ENCODE results near the gene PHF12. TPM values are rescaled to one million over a fixed set of nuclear protein-coding genes. Genes with fewer than 3 reads are reported as not detected.
A peak's percentile ranks its signal among the peaks of the same experiment; 100 is the strongest.

The PHF12 gene
- polyA plus RNA-seq, 2 of the 4 experiments (the other 2 are of a cell fraction): 25.3 to 29.9 TPM

DNA sequence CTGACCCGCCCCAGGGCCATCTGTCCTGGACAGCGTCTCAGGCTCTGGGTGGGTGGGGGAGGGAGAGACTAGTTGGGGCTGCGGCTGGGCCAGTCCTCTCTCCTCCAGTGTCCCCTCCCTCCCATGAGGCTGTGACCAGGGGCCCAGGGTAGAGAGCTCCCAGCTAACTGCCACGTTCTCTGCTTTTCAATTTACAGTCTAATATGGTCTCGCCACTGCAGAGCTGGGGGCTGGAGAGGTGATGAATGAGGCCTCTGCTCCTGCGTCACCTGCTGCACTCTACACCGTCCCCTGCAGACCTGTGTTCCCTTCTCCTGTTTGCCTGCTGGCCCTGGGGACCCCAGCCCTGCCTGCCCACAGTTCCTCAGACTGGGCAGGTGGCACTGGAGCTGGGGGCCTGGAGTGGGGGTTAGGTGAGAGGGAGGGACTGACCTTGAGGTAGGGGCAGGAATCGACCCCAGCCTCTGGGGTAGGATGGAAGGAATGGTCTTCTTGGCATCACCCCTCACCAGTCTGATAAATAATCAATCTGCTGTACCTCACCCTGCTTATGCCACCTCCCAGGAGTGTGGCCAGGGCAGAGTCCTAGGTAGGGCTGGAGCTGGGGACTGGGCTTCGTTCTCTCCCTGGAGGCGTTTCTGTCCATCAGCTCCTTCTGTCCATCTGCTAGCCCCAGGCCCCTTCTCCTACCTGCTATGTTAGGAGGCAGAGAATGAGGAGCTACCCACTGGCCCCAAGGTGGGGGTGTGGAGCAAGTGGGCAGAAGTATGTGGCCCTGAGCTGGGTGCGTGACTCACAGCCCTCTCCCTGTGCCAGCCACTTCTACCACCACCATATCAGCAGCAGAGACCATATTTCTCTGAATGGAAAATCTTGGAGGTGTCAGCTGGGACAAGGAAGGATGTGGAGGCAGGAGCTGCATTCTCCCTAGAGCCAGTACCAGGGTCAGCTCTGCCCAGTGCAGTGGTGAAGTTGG lies 41.6 kb upstream of the PHF12 start:
- no peak for FAIRE-seq

GRCh38 chr17:28992185-28992584 lies 40.9 kb upstream of the PHF12 start:
- Histone ChIP-seq H3K4me2 (no peak overlapping the region), H3K4me3 (no peak overlapping the region), H3K9me3 (no peaks in the 10 kb centered on the region), H3K27ac (no peak overlapping the region), H3K4me1 (no peaks in the 10 kb centered on the region)
- DNase-seq (ENCODE audit: low read depth in 1 of 2, low spot score in 1 of 2) (no peak), FAIRE-seq (no peak), ATAC-seq (peak in 1 of 2 experiments; percentile 14; a peak in 3 of 6 replicates)
- no peak for TF ChIP-seq NR3C1 (IDR thresholded peaks at IDR 0.05)
- no peak for TF ChIP-seq FOSB (CRISPR knock-in tag; IDR thresholded peaks at IDR 0.05)
- TF ChIP-seq CHD4 (IDR thresholded peaks at IDR 0.05; ENCODE audit: borderline replicate concordance): no peak
- TF ChIP-seq BHLHE40 (IDR thresholded peaks at IDR 0.05; ENCODE audit: low read depth, low read length): no peak
- no peak for TF ChIP-seq RCOR1 (IDR thresholded peaks at IDR 0.05; ENCODE audit: low read depth, low read length)
- TF ChIP-seq MAX (IDR thresholded peaks at IDR 0.05): no peak
- TF ChIP-seq, protein P1, sequence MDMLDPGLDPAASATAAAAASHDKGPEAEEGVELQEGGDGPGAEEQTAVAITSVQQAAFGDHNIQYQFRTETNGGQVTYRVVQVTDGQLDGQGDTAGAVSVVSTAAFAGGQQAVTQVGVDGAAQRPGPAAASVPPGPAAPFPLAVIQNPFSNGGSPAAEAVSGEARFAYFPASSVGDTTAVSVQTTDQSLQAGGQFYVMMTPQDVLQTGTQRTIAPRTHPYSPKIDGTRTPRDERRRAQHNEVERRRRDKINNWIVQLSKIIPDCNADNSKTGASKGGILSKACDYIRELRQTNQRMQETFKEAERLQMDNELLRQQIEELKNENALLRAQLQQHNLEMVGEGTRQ (IDR thresholded peaks at IDR 0.05): no peak
- no peak for TF ChIP-seq KDM1A (IDR thresholded peaks at IDR 0.05; ENCODE audit: low read depth)
- TF ChIP-seq ESRRA (IDR thresholded peaks at IDR 0.05; ENCODE audit: borderline replicate concordance, low read length): no peak
- TF ChIP-seq ZC3H11A (IDR thresholded peaks at IDR 0.05): no peak
- no peak for TF ChIP-seq MAZ (IDR thresholded peaks at IDR 0.05; ENCODE audit: borderline replicate concordance, low read depth, low read length)
- TF ChIP-seq JUNB (IDR thresholded peaks at IDR 0.05): no peak
- POLR2A ChIA-PET: no interaction called here
- 64% methylated on average over 7 of the region's 7 CpGs for WGBS (ENCODE audit: missing lambda C conversion rate)
- CTCF ChIA-PET: interaction anchor here (0.8 to 4.6 kb wide), 5 partner anchors 9 to 265 kb away, joined by 3 to 33 read pairs (median 9); no protein-coding TSS in a partner anchor

More for the DNA sequence above, 41.6 kb upstream of the PHF12 start:
- no peak overlapping the region for H3K4me3 ChIP-seq
- 62% methylated on average over 11 of the region's 11 CpGs for WGBS (ENCODE audit: missing lambda C conversion rate)
- ATAC-seq: peak; percentile 53 to 68; a peak in 5 of 6 replicates
- H3K27ac ChIP-seq: no peak overlapping the region
- DNase-seq (ENCODE audit: low read depth in 1 of 2, low spot score in 1 of 2): peak in 1 of 2 experiments; percentile 32
- no peaks in the 10 kb centered on the region for H3K4me1 ChIP-seq
- CTCF ChIA-PET: interaction anchor here (0.7 to 4.6 kb wide), 11 partner anchors 10 to 266 kb away, joined by 3 to 33 read pairs (median 7); no protein-coding TSS in a partner anchor
- TF ChIP-seq ZC3H11A (IDR thresholded peaks at IDR 0.05) (no peak), HOXB5 (CRISPR knock-in tag; IDR thresholded peaks at IDR 0.05) (no peak), HDAC2 (IDR thresholded peaks at IDR 0.05) (no peak)
- TF ChIP-seq, protein P1 (IDR thresholded peaks at IDR 0.05): no peak
- no peaks in the 10 kb centered on the region for H3K9me3 ChIP-seq
- no peak overlapping the region for H3K4me2 ChIP-seq
- POLR2A ChIA-PET: interaction anchor here (0.5 kb wide), 1 partner anchor 30 kb away, joined by 4 read pairs; no protein-coding TSS in a partner anchor

DNA sequence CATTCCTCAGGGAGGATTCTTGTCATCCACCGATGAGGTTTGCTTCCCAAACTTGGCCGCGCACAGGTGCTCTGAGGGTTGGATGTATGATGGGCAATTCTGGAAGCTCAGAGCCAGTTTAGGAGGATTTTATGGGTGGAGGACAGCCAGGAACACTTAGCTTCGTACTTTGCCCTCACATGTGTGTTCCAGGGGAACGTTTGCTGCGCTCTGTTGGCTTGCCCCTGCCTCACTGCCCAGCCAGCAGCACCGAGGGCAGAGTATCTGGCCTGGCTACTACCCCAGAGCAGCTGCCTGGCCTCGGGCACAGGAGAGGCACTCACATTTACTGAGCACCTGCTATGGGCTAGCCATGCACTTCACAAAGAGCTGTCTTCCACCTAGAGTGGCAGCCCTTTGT lies 40.5 kb upstream of the PHF12 start:
- peak; percentile 9 to 30; a peak in 4 of 6 replicates for ATAC-seq
- H3K9me3 ChIP-seq: no peaks in the 10 kb centered on the region
- TF ChIP-seq HOXB5 (CRISPR knock-in tag; IDR thresholded peaks at IDR 0.05) (no peak), HDAC2 (IDR thresholded peaks at IDR 0.05) (no peak), FOSL2 (IDR thresholded peaks at IDR 0.05) (no peak), FOSL2 (CRISPR knock-in tag; IDR thresholded peaks at IDR 0.05) (no peak), KDM5A (IDR thresholded peaks at IDR 0.05) (no peak), RAD21 (conservative IDR thresholded peaks at IDR 0.05 in 1 of 2, IDR thresholded peaks at IDR 0.05 in 1 of 2) (no peak), SREBF2 (IDR thresholded peaks at IDR 0.05) (no peak), TP53 (CRISPR knock-in tag; IDR thresholded peaks at IDR 0.05) (no peak), ESRRA (IDR thresholded peaks at IDR 0.05; ENCODE audit: borderline replicate concordance, low read length) (no peak), MAZ (IDR thresholded peaks at IDR 0.05; ENCODE audit: borderline replicate concordance, low read depth, low read length) (no peak), GATA3 (IDR thresholded peaks at IDR 0.05; ENCODE audit: borderline replicate concordance) (no peak), CBX2 (IDR thresholded peaks at IDR 0.05; ENCODE audit: borderline replicate concordance, low read depth) (no peak), MYC (IDR thresholded peaks at IDR 0.05; ENCODE audit: borderline replicate concordance, low read length) (no peak), HOXB13 (CRISPR knock-in tag; IDR thresholded peaks at IDR 0.05; ENCODE audit: low read depth) (no peak), FOSB (CRISPR knock-in tag; IDR thresholded peaks at IDR 0.05) (no peak), HOXA7 (CRISPR knock-in tag; IDR thresholded peaks at IDR 0.05) (no peak), CHD4 (IDR thresholded peaks at IDR 0.05; ENCODE audit: borderline replicate concordance) (no peak), HES2 (IDR thresholded peaks at IDR 0.05) (no peak), MAX (IDR thresholded peaks at IDR 0.05) (no peak)
- no peak for FAIRE-seq
- no peak for DNase-seq (ENCODE audit: low read depth in 1 of 2, low spot score in 1 of 2)
- H3K27ac ChIP-seq: no peak overlapping the region
- no peak overlapping the region for H3K4me2 ChIP-seq
- ChIA-PET POLR2A (no interaction called here), CTCF (interaction anchor here (0.8 to 4.6 kb wide), 3 partner anchors 27 to 119 kb away, joined by 3 to 33 read pairs (median 21); no protein-coding TSS in a partner anchor)
- WGBS (ENCODE audit: missing lambda C conversion rate): 61% methylated on average over 8 of the region's 8 CpGs
- H3K4me3 ChIP-seq: no peak overlapping the region
- no peaks in the 10 kb centered on the region for H3K4me1 ChIP-seq

Data from A549 (cell line).